Testis (tissue), 3 donors: Measurements from ENCODE around the gene LRP1B. TPM values are rescaled to one million over a fixed set of nuclear protein-coding genes. Genes with fewer than 3 reads are reported as not detected.
A peak's percentile ranks its signal among the peaks of the same experiment; 100 is the strongest.

ENCODE experiments used
- DNase-seq: peaks from one replicate; pipeline ENCODE4 v3.0.0-alpha.2; 2019
- H3K27ac ChIP-seq, 2 donors: fragments of 200-600 bp; sonication (generic); one replicate each; pipeline ENCODE4 v1.5.1; 2019
- H3K27me3 ChIP-seq: fragments of 200-600 bp; sonication (generic); one replicate; pipeline ENCODE4 v1.5.1; 2019
- H3K36me3 ChIP-seq: fragments of 200-600 bp; sonication (generic); one replicate; pipeline ENCODE4 v1.5.1; 2017; ENCODE audit warnings: low read depth; ENCODE audit errors: missing control alignments
- H3K4me1 ChIP-seq: fragments of 200-600 bp; sonication (generic); one replicate; pipeline ENCODE4 v1.5.1; 2019
- H3K4me3 ChIP-seq, 2 donors: fragments of 200-600 bp; sonication (generic); one replicate each; pipeline ENCODE4 v1.5.1; 2017 to 2019
- H3K9me3 ChIP-seq: fragments of 200-600 bp; sonication (generic); one replicate; pipeline ENCODE4 v1.5.1; 2017
- CTCF ChIP-seq, 3 experiments: fragments of 450-650 bp in 2 of 3; fragments of 200-600 bp in 1 of 3; sonication (generic) in 1 of 3; IDR thresholded peaks; one replicate each; pipeline ENCODE4 v1.5.1; 2016 to 2019; ENCODE audit warnings: antibody characterized with exemption in 3 of 3, mild to moderate bottlenecking in 2 of 3, moderate library complexity in 1 of 3
- POLR2A ChIP-seq: fragments of 450-650 bp; IDR thresholded peaks from one replicate; pipeline ENCODE4 v1.6.1; 2017; ENCODE audit warnings: antibody characterized with exemption, mild to moderate bottlenecking, moderate library complexity
- WGBS, 2 donors: methylation state at CpG; one replicate each; pipeline ENCODE4 v1.1.5; 2018; 5-methylcytosine and 5-hydroxymethylcytosine counted together
- intact Hi-C: fragments of 100-400 bp; cut with DNase I; formaldehyde crosslinking; loops from one replicate; pipeline ENCODE4 v1.15.1; 2023; ENCODE audit warnings: low total_unique reads
- polyA plus RNA-seq: library from polyadenylated mRNA; stranded (reverse); fragments of 350-450 nt; fragmentation: Illumina TruSeq; extraction: RNeasy Lipid Tissue Mini Kit (QIAGEN cat#74804); gene quantifications from one replicate; pipeline ENCODE4 v1.2.3, GENCODE V29; 2014; ENCODE audit warnings: low read depth, low replicate concordance; ENCODE audit not compliant: insufficient read depth
- total RNA-seq, 2 donors: library from RNA; depleted of rRNA; stranded (reverse); fragments of >200 nt; gene quantifications; one replicate each; pipeline ENCODE4 v1.2.3, GENCODE V29; 2016

LRP1B gene
- total and polyA plus RNA-seq, 3 donors from 2014 or later, result 0.79 to 1.9 (median 0.84) TPM

- Histone ChIP-seq H3K4me1 (no peaks in the 10 kb centered on the region), H3K27ac (no peak overlapping the region), H3K27me3 (no peaks in the 10 kb centered on the region), H3K9me3 (no peaks in the 10 kb centered on the region), H3K36me3 (no peaks in the 10 kb centered on the region), H3K4me3 (no peak overlapping the region)
- intact Hi-C loops, result no loop called here
- DNase-seq, result no peak
- TF ChIP-seq POLR2A, result no peak
- no peak for TF ChIP-seq CTCF (IDR thresholded peaks at IDR 0.05)
- 83 to 84% methylated on average over 3 of the region's 3 CpGs for WGBS, 2 donors
Observed at GRCh38 chr2:142134911-142135310, 4.1 kb upstream of the LRP1B start.

GRCh38 chr2:142130111-142131009 lies 456 bp downstream of the LRP1B start:
- no peak for TF ChIP-seq CTCF (IDR thresholded peaks at IDR 0.05)
- TF ChIP-seq POLR2A, result no peak
- no peaks in the 10 kb centered on the region for H3K9me3 ChIP-seq
- intact Hi-C loops, result no loop called here
- WGBS, 2 donors, result 0 to 1% methylated on average over 29 to 68 of the region's 68 CpGs
- no peaks in the 10 kb centered on the region for H3K36me3 ChIP-seq
- no peaks in the 10 kb centered on the region for H3K27me3 ChIP-seq
- H3K4me3 ChIP-seq, result peak overlapping the region; percentile 42 to 46
- no peak overlapping the region for H3K27ac ChIP-seq
- peak; percentile 53 for DNase-seq
- H3K4me1 ChIP-seq, result no peaks in the 10 kb centered on the region

GRCh38 chr2:142128105-142128504 lies 2.7 kb downstream of the LRP1B start:
- Histone ChIP-seq H3K27ac (no peak overlapping the region), H3K4me1 (no peaks in the 10 kb centered on the region), H3K36me3 (no peaks in the 10 kb centered on the region), H3K9me3 (no peaks in the 10 kb centered on the region), H3K4me3 (no peak overlapping the region), H3K27me3 (no peaks in the 10 kb centered on the region)
- intact Hi-C loops, result no loop called here
- 85 to 91% methylated on average over 5 of the region's 5 CpGs for WGBS, 2 donors
- DNase-seq, result no peak
- TF ChIP-seq CTCF (IDR thresholded peaks at IDR 0.05), result no peak
- TF ChIP-seq POLR2A, result no peak

- H3K9me3 ChIP-seq, result no peaks in the 10 kb centered on the region
- no peak for TF ChIP-seq POLR2A
- TF ChIP-seq CTCF (IDR thresholded peaks at IDR 0.05), result no peak
- intact Hi-C loops, result no loop called here
- no peaks in the 10 kb centered on the region for H3K36me3 ChIP-seq
- no peak overlapping the region for H3K27ac ChIP-seq
- no peaks in the 10 kb centered on the region for H3K4me1 ChIP-seq
- H3K27me3 ChIP-seq, result no peaks in the 10 kb centered on the region
- no peak overlapping the region for H3K4me3 ChIP-seq
- DNase-seq, result no peak
Observed at GRCh38 chr2:142127248-142127647, 3.6 kb downstream of the LRP1B start.

GRCh38 chr2:142124706-142125105 lies 6.1 kb downstream of the LRP1B start:
- no peaks in the 10 kb centered on the region for H3K4me1 ChIP-seq
- H3K27me3 ChIP-seq, result no peaks in the 10 kb centered on the region
- no peaks in the 10 kb centered on the region for H3K36me3 ChIP-seq
- DNase-seq, result no peak
- no peak overlapping the region for H3K27ac ChIP-seq
- H3K4me3 ChIP-seq, result no peak overlapping the region
- intact Hi-C loops, result no loop called here
- TF ChIP-seq POLR2A (no peak), CTCF (IDR thresholded peaks at IDR 0.05) (no peak)
- no peaks in the 10 kb centered on the region for H3K9me3 ChIP-seq
